ENCODE results near the gene EML6. TPM values are rescaled to one million over a fixed set of nuclear protein-coding genes. Genes with fewer than 3 reads are reported as not detected.

EML6 gene
- total and polyA plus RNA-seq, 7 donors, result 0.38 to 9.3 (median 2.5) TPM

DNA sequence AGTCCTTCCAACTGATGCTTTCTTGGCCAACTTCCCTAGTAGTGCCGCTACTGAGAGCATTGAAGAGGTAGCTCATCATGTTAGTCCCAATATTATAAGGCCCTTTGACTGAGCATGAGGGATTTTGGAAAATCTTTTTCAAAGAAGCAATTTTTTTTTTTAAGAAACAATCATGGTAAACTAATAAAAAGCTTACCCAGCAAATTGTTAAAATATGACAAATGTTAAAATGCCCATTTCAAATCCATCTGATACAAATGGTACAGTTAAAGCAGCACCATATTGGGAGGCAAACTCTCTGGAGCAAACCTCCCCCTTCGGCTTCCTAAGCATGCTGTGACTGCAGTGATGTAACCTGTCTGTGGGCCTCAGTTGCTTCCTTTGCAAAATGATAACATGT is 191.2 kb downstream of the EML6 start:
- TF ChIP-seq, protein P1, sequence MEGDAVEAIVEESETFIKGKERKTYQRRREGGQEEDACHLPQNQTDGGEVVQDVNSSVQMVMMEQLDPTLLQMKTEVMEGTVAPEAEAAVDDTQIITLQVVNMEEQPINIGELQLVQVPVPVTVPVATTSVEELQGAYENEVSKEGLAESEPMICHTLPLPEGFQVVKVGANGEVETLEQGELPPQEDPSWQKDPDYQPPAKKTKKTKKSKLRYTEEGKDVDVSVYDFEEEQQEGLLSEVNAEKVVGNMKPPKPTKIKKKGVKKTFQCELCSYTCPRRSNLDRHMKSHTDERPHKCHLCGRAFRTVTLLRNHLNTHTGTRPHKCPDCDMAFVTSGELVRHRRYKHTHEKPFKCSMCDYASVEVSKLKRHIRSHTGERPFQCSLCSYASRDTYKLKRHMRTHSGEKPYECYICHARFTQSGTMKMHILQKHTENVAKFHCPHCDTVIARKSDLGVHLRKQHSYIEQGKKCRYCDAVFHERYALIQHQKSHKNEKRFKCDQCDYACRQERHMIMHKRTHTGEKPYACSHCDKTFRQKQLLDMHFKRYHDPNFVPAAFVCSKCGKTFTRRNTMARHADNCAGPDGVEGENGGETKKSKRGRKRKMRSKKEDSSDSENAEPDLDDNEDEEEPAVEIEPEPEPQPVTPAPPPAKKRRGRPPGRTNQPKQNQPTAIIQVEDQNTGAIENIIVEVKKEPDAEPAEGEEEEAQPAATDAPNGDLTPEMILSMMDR (IDR thresholded peaks at IDR 0.05), result no peak
- 87 to 93% (median 88%) methylated on average over 2 of the region's 2 CpGs for WGBS, 3 donors
- DNase-seq, result no peak
- Histone ChIP-seq H3K36me3 (ENCODE audit: insufficient read depth in 1 of 2, low read depth in 1 of 2) (no peaks in the 10 kb centered on the region), H3K9me3 (no peaks in the 10 kb centered on the region), H3K4me1 (no peaks in the 10 kb centered on the region), H3K27ac (no peak overlapping the region), H3K27me3 (ENCODE audit: insufficient read depth in 3 of 3, low read length in 2 of 3) (no peaks in the 10 kb centered on the region), H3K4me3 (no peak overlapping the region)
- intact Hi-C loops (cut with DNase I), result no loop called here
- ATAC-seq, result no peak

DNA sequence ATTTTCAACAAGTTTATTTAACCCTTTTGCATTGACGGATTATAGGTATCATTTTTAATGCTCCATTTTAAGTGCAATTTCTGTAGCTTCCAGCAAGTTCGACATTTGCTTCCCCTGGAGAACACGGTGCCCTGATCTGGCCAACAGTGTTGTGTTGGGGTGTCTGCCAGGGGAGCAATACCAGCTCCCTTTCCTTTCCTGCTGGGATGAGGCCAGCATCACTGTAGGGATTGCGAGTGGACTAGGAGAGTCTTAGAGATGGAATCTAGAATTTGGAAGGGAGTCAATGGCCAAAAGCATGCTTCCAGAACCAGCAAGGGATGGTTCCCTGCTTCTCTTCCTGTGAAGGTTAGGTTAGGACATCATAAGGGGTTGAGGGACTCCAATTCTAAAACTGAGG is 191.6 kb downstream of the EML6 start:
- TF ChIP-seq, protein P1 (IDR thresholded peaks at IDR 0.05), result no peak
- intact Hi-C loops (cut with DNase I), result no loop called here
- H3K27me3 ChIP-seq (ENCODE audit: insufficient read depth in 3 of 3, low read length in 2 of 3), result no peaks in the 10 kb centered on the region
- no peaks in the 10 kb centered on the region for H3K4me1 ChIP-seq
- WGBS, 3 donors, result 44 to 54% (median 46%) methylated on average over 4 of the region's 4 CpGs
- H3K9me3 ChIP-seq, result no peaks in the 10 kb centered on the region
- ATAC-seq (no peak), DNase-seq (no peak)
- no peak overlapping the region for H3K4me3 ChIP-seq
- no peaks in the 10 kb centered on the region for H3K36me3 ChIP-seq (ENCODE audit: insufficient read depth in 1 of 2, low read depth in 1 of 2)
- H3K27ac ChIP-seq, result no peak overlapping the region

DNA sequence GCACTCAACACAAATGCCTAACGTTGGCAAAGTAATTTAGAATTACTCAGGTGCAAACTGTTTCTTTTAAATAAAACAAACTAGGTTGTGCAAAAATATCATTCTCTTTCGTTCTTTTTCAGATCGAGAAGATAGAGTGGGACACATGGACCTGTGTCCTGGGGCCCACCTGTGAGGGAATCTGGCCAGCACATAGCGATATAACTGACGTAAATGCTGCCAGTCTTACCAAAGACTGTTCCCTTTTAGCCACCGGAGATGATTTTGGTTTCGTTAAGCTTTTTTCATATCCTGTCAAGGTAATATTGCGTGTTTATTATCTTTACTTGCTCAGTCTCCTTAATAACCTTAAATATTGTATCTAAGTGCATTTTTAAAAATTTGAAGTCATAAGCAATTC is 193.2 kb downstream of the EML6 start:
- WGBS, 3 donors, result 94 to 95% (median 95%) methylated on average over 8 of the region's 8 CpGs
- intact Hi-C loops (cut with DNase I), result no loop called here
- H3K27me3 ChIP-seq (ENCODE audit: insufficient read depth in 3 of 3, low read length in 2 of 3), result no peaks in the 10 kb centered on the region

DNA sequence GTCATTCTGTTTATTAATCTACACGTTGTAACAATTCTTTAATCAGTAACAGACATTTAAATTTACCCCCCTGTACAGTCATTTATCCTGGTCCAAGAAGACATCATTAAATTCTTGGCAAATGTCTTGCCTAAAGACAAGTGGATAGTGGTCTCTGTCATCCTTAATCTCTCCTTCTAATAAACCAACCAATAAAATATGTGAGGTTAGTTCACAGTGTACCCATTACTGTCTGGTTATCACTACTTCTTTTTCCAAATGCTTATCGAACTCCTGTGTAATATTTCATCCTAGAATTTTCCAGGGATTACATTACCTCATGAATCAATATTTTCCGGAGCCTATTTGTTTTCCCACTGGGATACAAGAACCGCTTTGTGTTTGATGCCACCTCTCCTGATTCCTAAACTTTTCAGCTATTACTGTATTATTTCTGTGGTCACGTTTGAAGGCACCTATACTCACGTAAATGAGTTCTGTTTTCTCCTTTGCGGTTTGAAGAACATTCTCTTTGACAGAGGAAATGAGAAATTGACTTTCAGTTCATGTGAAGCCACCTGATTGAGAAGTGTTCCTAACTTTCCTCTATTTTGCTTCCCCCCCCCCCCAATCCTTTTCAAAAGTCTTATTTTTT is 195.3 kb downstream of the EML6 start:
- no peak for ATAC-seq
- no peak overlapping the region for H3K27ac ChIP-seq
- H3K27me3 ChIP-seq (ENCODE audit: insufficient read depth in 3 of 3, low read length in 2 of 3), result no peaks in the 10 kb centered on the region
- TF ChIP-seq, protein P1 (IDR thresholded peaks at IDR 0.05), result no peak
- H3K4me1 ChIP-seq, result no peaks in the 10 kb centered on the region
- intact Hi-C loops (cut with DNase I), result no loop called here
- no peak overlapping the region for H3K4me3 ChIP-seq
- 75 to 82% (median 77%) methylated on average over 7 of the region's 7 CpGs for WGBS, 3 donors
- H3K36me3 ChIP-seq (ENCODE audit: insufficient read depth in 1 of 2, low read depth in 1 of 2), result no peaks in the 10 kb centered on the region
- H3K9me3 ChIP-seq, result peaks cover 4% of the 10 kb centered on the region
- no peak for DNase-seq

More for the DNA sequence above, 193.2 kb downstream of the EML6 start:
- no peaks in the 10 kb centered on the region for H3K4me1 ChIP-seq
- H3K4me3 ChIP-seq, result no peak overlapping the region
- ATAC-seq (no peak), DNase-seq (no peak)
- no peak overlapping the region for H3K27ac ChIP-seq
- no peaks in the 10 kb centered on the region for H3K36me3 ChIP-seq (ENCODE audit: insufficient read depth in 1 of 2, low read depth in 1 of 2)
- H3K9me3 ChIP-seq, result peaks cover 4% of the 10 kb centered on the region
- TF ChIP-seq, protein P1 (IDR thresholded peaks at IDR 0.05), result no peak

DNA sequence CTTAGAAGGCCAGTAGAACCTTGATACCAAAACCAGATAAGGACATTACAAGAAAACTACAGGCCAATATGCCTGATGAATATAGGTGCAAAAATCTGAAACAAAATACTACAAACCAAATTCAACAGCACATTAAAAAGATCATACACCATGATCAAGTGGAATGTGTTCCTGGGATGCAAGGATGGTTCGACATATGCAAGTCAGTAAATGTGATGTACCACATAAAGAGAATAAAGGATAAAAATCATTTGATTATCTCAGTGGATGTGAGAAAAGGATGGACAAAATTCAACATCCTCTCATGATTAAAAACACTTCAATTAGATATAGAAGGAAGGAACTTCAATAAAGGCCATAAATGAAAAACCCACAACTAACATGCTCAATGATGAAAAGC is 197.2 kb downstream of the EML6 start:
- Histone ChIP-seq H3K9me3 (peaks cover 4% of the 10 kb centered on the region), H3K27me3 (ENCODE audit: insufficient read depth in 3 of 3, low read length in 2 of 3) (no peaks in the 10 kb centered on the region), H3K4me3 (no peak overlapping the region), H3K4me1 (no peaks in the 10 kb centered on the region), H3K27ac (no peak overlapping the region), H3K36me3 (ENCODE audit: insufficient read depth in 1 of 2, low read depth in 1 of 2) (no peaks in the 10 kb centered on the region)
- no peak for ATAC-seq
- TF ChIP-seq, protein P1 (IDR thresholded peaks at IDR 0.05), result no peak
- WGBS, 3 donors, result 97 to 100% (median 100%) methylated on average over 1 of the region's 1 CpG
- intact Hi-C loops (cut with DNase I), result no loop called here
- DNase-seq, result no peak

Measured in psoas muscle (tissue), 8 donors.